ENCODE measurements around the gene PPFIBP2. TPM values are rescaled to one million over a fixed set of nuclear protein-coding genes. Genes with fewer than 3 reads are reported as not detected.

PPFIBP2 gene
- total and polyA plus RNA-seq, 12 donors = 11.4 to 36.5 (median 21.1) TPM

DNA sequence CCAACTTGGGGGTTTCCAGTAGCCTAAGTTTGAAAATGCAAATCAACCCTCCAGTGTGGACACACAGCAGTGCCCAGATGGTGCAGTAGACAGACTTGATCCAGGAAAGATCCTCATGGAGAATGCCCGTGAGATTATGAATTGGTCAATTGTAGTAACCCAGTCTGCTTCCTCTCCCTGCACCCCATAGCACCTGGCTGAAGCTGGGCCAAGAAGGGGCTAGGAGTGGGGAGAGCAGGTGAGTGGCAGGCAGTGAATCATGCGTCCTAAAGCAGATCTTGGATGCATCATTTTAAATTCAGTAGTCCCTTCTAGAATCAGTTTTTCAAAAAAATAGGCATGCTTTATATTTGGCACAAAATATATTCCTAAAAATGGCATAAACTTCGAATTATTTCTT is 107.3 kb downstream of the PPFIBP2 start:
- Histone ChIP-seq H3K4me1 (replicated peaks in 1 of 2) (no peaks in the 10 kb centered on the region), H3K27ac (no peak overlapping the region), H3K4me3 (no peak overlapping the region), H3K9me3 (replicated peaks in 1 of 3) (no peaks in the 10 kb centered on the region), H3K36me3 (replicated peaks in 1 of 2) (peaks cover 0 to 3% of the 10 kb centered on the region in 2 donors), H3K27me3 (no peaks in the 10 kb centered on the region)
- intact Hi-C loops (cut with DNase I) = no loop called here
- TF ChIP-seq, protein P1, sequence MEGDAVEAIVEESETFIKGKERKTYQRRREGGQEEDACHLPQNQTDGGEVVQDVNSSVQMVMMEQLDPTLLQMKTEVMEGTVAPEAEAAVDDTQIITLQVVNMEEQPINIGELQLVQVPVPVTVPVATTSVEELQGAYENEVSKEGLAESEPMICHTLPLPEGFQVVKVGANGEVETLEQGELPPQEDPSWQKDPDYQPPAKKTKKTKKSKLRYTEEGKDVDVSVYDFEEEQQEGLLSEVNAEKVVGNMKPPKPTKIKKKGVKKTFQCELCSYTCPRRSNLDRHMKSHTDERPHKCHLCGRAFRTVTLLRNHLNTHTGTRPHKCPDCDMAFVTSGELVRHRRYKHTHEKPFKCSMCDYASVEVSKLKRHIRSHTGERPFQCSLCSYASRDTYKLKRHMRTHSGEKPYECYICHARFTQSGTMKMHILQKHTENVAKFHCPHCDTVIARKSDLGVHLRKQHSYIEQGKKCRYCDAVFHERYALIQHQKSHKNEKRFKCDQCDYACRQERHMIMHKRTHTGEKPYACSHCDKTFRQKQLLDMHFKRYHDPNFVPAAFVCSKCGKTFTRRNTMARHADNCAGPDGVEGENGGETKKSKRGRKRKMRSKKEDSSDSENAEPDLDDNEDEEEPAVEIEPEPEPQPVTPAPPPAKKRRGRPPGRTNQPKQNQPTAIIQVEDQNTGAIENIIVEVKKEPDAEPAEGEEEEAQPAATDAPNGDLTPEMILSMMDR (IDR thresholded peaks at IDR 0.05) = no peak
- no peak for TF ChIP-seq POLR2A (IDR thresholded peaks at IDR 0.05)
- 73 to 80% (median 78%) methylated on average over 3 of the region's 3 CpGs for WGBS, 4 donors
- DNase-seq = no peak

DNA sequence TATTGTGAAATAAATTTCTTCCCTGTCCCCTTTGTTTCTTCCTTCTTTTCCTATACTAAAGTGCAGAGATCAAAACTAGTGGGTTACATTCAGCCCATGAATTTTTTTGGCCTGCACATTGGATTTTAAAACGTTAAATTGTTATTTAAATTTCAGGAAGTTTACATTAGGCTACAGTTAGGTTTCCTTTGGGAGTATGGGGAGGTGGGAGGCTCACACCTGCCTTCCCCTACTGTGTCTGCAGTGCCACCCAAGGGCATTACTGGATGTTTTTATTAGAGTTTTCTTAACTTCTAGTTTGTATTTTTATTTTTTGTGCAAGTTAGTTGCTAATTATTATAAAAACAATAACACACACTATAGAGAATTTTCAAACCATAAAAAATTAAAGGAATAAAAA is 107.8 kb downstream of the PPFIBP2 start:
- H3K9me3 ChIP-seq (replicated peaks in 1 of 3) = no peaks in the 10 kb centered on the region
- H3K4me1 ChIP-seq (replicated peaks in 1 of 2) = no peaks in the 10 kb centered on the region
- WGBS, 4 donors = 23 to 31% (median 30%) methylated on average over 1 of the region's 1 CpG
- no peak overlapping the region for H3K4me3 ChIP-seq
- H3K36me3 ChIP-seq (replicated peaks in 1 of 2) = peaks cover 0 to 3% of the 10 kb centered on the region in 2 donors
- no peaks in the 10 kb centered on the region for H3K27me3 ChIP-seq
- H3K27ac ChIP-seq = no peak overlapping the region
- DNase-seq = no peak
- intact Hi-C loops (cut with DNase I) = no loop called here
- TF ChIP-seq, protein P1 (IDR thresholded peaks at IDR 0.05) = no peak
- TF ChIP-seq POLR2A (IDR thresholded peaks at IDR 0.05) = no peak

- Histone ChIP-seq H3K4me1 (replicated peaks in 1 of 2) (no peaks in the 10 kb centered on the region), H3K9me3 (replicated peaks in 1 of 3) (no peaks in the 10 kb centered on the region), H3K36me3 (replicated peaks in 1 of 2) (peaks cover 0 to 3% of the 10 kb centered on the region in 2 donors), H3K27ac (no peak overlapping the region), H3K27me3 (no peaks in the 10 kb centered on the region), H3K4me3 (no peak overlapping the region)
- intact Hi-C loops (cut with DNase I) = no loop called here
- DNase-seq = no peak
- 93 to 100% (median 97%) methylated on average over 2 of the region's 2 CpGs for WGBS, 4 donors
- TF ChIP-seq, protein P1 (IDR thresholded peaks at IDR 0.05) = no peak
- no peak for TF ChIP-seq POLR2A (IDR thresholded peaks at IDR 0.05)
Measured at GRCh38 chr11:7622721-7623120, 108.9 kb downstream of the PPFIBP2 start.

DNA sequence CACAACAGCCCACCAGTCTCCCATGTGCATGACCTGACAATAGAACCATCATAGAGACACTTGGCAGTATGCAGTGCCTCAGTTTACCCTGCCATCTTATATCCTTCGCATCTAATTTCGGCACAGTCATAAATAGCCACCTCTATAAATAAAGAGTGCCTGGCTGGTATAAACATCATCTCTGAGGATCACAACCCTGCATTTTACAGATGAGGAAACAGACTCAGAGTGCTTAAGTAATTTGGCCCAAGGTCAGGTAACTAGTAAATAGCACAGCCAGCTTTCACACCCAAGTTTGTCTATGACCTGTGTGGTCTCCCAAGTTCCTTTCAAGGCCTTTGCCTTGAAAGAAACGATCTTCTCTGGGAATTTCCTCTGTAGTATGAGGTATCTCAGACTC is 114.9 kb downstream of the PPFIBP2 start:
- 68 to 82% (median 72%) methylated on average over 3 of the region's 3 CpGs for WGBS, 4 donors
- H3K27ac ChIP-seq = no peak overlapping the region
- peaks cover 0 to 19% of the 10 kb centered on the region in 2 donors for H3K36me3 ChIP-seq (replicated peaks in 1 of 2)
- H3K27me3 ChIP-seq = no peaks in the 10 kb centered on the region
- H3K9me3 ChIP-seq (replicated peaks in 1 of 3) = no peaks in the 10 kb centered on the region
- intact Hi-C loops (cut with DNase I) = no loop called here
- DNase-seq = no peak
- no peak for TF ChIP-seq POLR2A (IDR thresholded peaks at IDR 0.05)
- TF ChIP-seq, protein P1 (IDR thresholded peaks at IDR 0.05) = no peak
- H3K4me3 ChIP-seq = no peak overlapping the region
- no peaks in the 10 kb centered on the region for H3K4me1 ChIP-seq (replicated peaks in 1 of 2)

Data from adrenal gland (tissue), 12 donors.